Mammary epithelial cell (primary cell): Measurements from ENCODE around the gene SFMBT2.

Source experiments
- CTCF ChIP-seq, 2 donors: IDR thresholded peaks in 1 of 2; conservative IDR thresholded peaks in 1 of 2; 2 replicates each; pipeline ENCODE4 v1.5.1; 2011 to 2012; ENCODE audit warnings: inconsistent platforms in 2 of 2, low read length in 2 of 2, mild to moderate bottlenecking in 2 of 2, control low read depth in 1 of 2, low read depth in 1 of 2; ENCODE audit not compliant: insufficient read depth in 1 of 2; ENCODE audit errors: extremely low read depth in 1 of 2
- EZH2 ChIP-seq: IDR thresholded peaks from 2 replicates; pipeline ENCODE4 v1.6.1; 2012; ENCODE audit warnings: low read length, inconsistent platforms, borderline replicate concordance

GRCh38 chr10:7210516-7210915 is 200.3 kb downstream of the SFMBT2 start:
- TF ChIP-seq CTCF (conservative IDR thresholded peaks at IDR 0.05 in 1 of 2, IDR thresholded peaks at IDR 0.05 in 1 of 2; ENCODE audit: extremely low read depth in 1 of 2, insufficient read depth in 1 of 2, low read depth in 1 of 2, low read length in 2 of 2) (no peak), EZH2 (no peak)
